ENCODE measurements around the gene HAUS3. TPM values are rescaled to one million over a fixed set of nuclear protein-coding genes. Genes with fewer than 3 reads are reported as not detected.
A peak's percentile ranks its signal among the peaks of the same experiment; 100 is the strongest.

Gene HAUS3
- total and polyA plus RNA-seq, 2 of the 8 experiments (the other 6 are each of a cell fraction or from before 2014, with no cell fraction given): 3.2 to 14.8 TPM

DNA sequence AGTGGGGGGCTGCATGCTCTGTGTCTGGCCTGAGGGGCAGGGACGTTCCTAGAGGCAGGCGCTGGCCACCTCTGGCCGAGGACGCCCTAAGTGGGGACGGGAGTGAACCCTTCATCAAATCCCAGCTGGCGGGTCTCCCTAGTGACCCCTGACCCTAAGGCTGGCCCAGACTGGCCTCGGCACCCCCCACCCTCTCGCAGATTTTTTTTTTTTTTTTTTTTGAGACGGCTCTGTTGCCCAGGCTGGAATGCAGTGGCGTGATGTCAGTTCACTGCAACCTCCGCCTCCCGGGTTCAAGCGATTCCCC is 21.0 kb upstream of the HAUS3 start:
- ChIA-PET CTCF (ENCODE audit: partially characterized antibody) (interaction anchor here (2.2 kb wide), 1 partner anchor 42 kb away, joined by 6 read pairs; no protein-coding TSS in a partner anchor), POLR2A (ENCODE audit: partially characterized antibody) (interaction anchor here (1.0 to 1.3 kb wide), 2 partner anchors 72 to 74 kb away, joined by 3 read pairs; no protein-coding TSS in a partner anchor)
- H3K79me2 ChIP-seq (ENCODE audit: control insufficient read depth in 1 of 2, insufficient read depth in 2 of 2, low read length in 2 of 2): no peaks in the 10 kb centered on the region
- no peak for TF ChIP-seq TBP (IDR thresholded peaks at IDR 0.05; ENCODE audit: low read depth, low read length)
- TF ChIP-seq CTBP2 (IDR thresholded peaks at IDR 0.05; ENCODE audit: borderline replicate concordance, insufficient read depth, insufficient read length, low read length): no peak
- TF ChIP-seq RFX5 (IDR thresholded peaks at IDR 0.05; ENCODE audit: borderline replicate concordance, low read depth, low read length): no peak
- no peak for TF ChIP-seq TCF12 (IDR thresholded peaks at IDR 0.05; ENCODE audit: low read depth, low read length)
- no peak for TF ChIP-seq RBBP5 (IDR thresholded peaks at IDR 0.05; ENCODE audit: borderline replicate concordance, low read depth, low read length)
- TF ChIP-seq GABPA (IDR thresholded peaks at IDR 0.05; ENCODE audit: borderline replicate concordance, insufficient read depth, low read length): no peak
- no peak for TF ChIP-seq POU5F1 (IDR thresholded peaks at IDR 0.05; ENCODE audit: low read depth, low read length)
- no peak for TF ChIP-seq SIX5 (IDR thresholded peaks at IDR 0.05; ENCODE audit: low read depth, low read length)
- no peak for TF ChIP-seq KDM4A (IDR thresholded peaks at IDR 0.05; ENCODE audit: low read depth, low read length, severe bottlenecking)
- no peak for TF ChIP-seq SP2 (IDR thresholded peaks at IDR 0.05; ENCODE audit: low read length)
- no peak overlapping the region for H4K5ac ChIP-seq (ENCODE audit: insufficient read length, low read depth, low read length)
- no peak overlapping the region for H2BK120ac ChIP-seq (replicated peaks; ENCODE audit: low read depth, low read length)
- H3K4me2 ChIP-seq (ENCODE audit: insufficient read depth in 1 of 2, low read depth in 2 of 2, low read length in 2 of 2): peak overlapping the region; percentile 65 to 96
- no peaks in the 10 kb centered on the region for H3K9me3 ChIP-seq (ENCODE audit: insufficient read depth in 2 of 2, low read depth in 1 of 2, low read length in 1 of 2)
- H2BK15ac ChIP-seq (ENCODE audit: low read length): no peak overlapping the region
- WGBS, 2 experiments (ENCODE audit: extremely low coverage in 1 of 2, insufficient coverage in 1 of 2, insufficient read length in 1 of 2, insufficient replicate concordance in 2 of 2, low coverage in 1 of 2, low lambda C conversion rate in 2 of 2, missing lambda C conversion rate in 1 of 2): 51% methylated on average over 9 of the region's 13 CpGs; no CpG with 5 or more reads in 1 of the 2 experiments
- FAIRE-seq: no peak
- peaks cover 10% of the 10 kb centered on the region; the same call in 1 of the 2 replicates for H3K23me2 ChIP-seq (ENCODE audit: low read depth, low read length)
- H2BK20ac ChIP-seq (ENCODE audit: low read length): no peak overlapping the region
- no peak overlapping the region for H3K18ac ChIP-seq (ENCODE audit: extremely low read depth, low read length)
- H3K4me3 ChIP-seq (ENCODE audit: extremely low read depth in 1 of 4, insufficient read depth in 2 of 4, low read depth in 3 of 4, low read length in 4 of 4): peak overlapping the region; percentile 40 to 76 (median 54)
- no peaks in the 10 kb centered on the region for H3K79me1 ChIP-seq (ENCODE audit: low read depth, low read length)
- no peaks in the 10 kb centered on the region for H3K27me3 ChIP-seq (replicated peaks in 1 of 4; ENCODE audit: control insufficient read depth in 3 of 4, extremely low read depth in 1 of 4, insufficient read depth in 3 of 4, low read length in 3 of 4)
- H2BK12ac ChIP-seq (ENCODE audit: low read depth, low read length): no peak overlapping the region
- H3K23ac ChIP-seq (ENCODE audit: insufficient read length): no peak overlapping the region
- no peak overlapping the region for H3K56ac ChIP-seq (replicated peaks; ENCODE audit: insufficient read length, low read depth, low read length)
- no peak overlapping the region for H2BK5ac ChIP-seq (ENCODE audit: low read depth, low read length)
- DNase-seq (ENCODE audit: low read depth in 1 of 2, low spot score in 2 of 2): no peak
- no peak overlapping the region for H3K14ac ChIP-seq (ENCODE audit: insufficient read length)
- peaks cover 0 to 9% (median 4%) of the 10 kb centered on the region in 4 experiments; a peak in 5 of 7 replicates for H3K4me1 ChIP-seq (replicated peaks in 1 of 4; ENCODE audit: control insufficient read depth in 3 of 4, insufficient read depth in 4 of 4, low read length in 3 of 4)
- peak overlapping the region; percentile 85; the same call in 1 of the 2 replicates for H4K8ac ChIP-seq (ENCODE audit: extremely low read depth, insufficient read depth, low read length)
- H2AK5ac ChIP-seq (ENCODE audit: low read depth, low read length): no peak overlapping the region
- H4K91ac ChIP-seq (replicated peaks; ENCODE audit: insufficient read length, low read length): peak overlapping the region; percentile 10
- no peaks in the 10 kb centered on the region; a peak in 1 of 8 replicates for H3K36me3 ChIP-seq (ENCODE audit: control insufficient read depth in 2 of 4, insufficient read depth in 4 of 4, low read length in 3 of 4)
- H3K9ac ChIP-seq (replicated peaks in 1 of 4; ENCODE audit: extremely low read depth in 1 of 4, low read depth in 3 of 4, low read length in 3 of 4): no peak overlapping the region
- no peak overlapping the region for H3K27ac ChIP-seq (ENCODE audit: low read depth, low read length)
- no peak overlapping the region for H2AFZ ChIP-seq (ENCODE audit: low read length)
- no peak overlapping the region for H3K4ac ChIP-seq (replicated peaks; ENCODE audit: insufficient read length, low read depth, low read length)
- H4K20me1 ChIP-seq (replicated peaks in 1 of 2; ENCODE audit: control insufficient read depth in 1 of 2, insufficient read depth in 2 of 2, low read length in 2 of 2): peaks cover 0 to 6% of the 10 kb centered on the region in 2 experiments
